Activated T-helper 9 cell treated with anti-CD3 and anti-CD28 coated beads, Interleukin-2, amount 50 U/mL, for 16 hours (primary cell): ENCODE measurements around the gene RRBP1.

Experiments used
- DNase-seq: peaks from one replicate; pipeline ENCODE4 v3.0.0-alpha.2; 2020; ENCODE audit warnings: low read depth

The RRBP1 gene

DNA sequence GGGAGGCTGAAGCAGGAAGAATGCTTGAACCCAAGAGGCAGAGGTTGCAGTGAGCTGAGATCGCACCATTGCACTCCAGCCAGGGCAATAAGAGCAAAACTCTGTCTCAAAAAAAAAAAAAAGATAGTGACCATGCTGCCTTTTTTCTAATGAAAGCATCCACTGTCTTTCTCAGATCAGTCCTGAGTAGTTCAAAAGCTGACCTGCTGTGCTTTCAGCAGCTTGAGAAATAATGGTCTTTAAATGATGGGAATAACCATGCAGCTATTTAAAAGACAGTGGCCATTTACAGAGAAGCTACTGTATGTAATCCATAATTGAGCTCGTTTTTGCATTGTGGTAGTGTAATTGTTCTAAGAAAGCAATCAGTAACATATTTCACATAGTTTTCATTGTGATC lies 76.0 kb downstream of the RRBP1 start:
- DNase-seq = no peak

DNA sequence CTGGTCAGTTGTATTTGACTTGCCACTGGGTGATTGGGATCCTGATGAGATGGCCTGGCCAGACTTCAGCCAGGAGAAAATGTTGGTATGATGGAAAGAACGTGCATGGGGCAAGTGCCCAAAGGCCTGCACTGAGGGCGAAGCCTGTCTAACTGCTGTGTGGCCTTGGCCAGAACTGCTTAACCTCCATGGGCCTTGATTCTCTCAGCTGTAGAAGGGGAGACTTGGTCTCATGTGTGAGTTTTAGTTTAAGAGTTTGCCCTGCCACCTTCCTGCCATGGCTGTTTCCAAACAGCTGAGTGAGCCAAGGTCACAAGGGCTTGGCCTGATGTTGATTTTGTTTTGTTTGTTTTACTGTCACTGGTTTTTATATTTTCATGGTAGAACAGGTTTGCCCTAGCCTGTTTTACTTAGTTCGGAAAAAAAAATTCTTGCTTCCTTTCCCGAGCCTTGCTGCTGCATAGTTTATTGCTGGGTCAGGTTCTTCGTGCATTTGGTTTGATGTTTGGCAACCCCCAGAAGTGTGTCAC lies 76.8 kb downstream of the RRBP1 start:
- DNase-seq = no peak

DNA sequence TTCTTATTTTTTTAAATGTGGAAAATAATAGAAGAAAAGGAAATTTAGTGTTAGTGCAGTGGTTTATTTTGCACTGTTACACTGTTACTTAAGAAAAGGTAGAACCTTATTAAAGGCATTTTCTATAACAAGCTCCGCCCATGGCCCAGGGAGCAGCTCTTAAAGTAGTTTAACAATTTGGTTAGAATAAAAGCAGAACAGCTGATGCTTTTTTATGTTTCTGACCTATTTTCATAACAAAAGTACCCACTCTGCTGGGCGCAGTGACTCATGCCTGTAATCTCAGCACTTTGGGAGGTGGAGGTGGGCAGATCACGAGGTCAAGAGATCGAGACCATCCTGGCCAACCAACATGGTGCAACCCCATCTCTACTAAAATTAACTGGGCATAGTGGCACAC lies 79.5 kb downstream of the RRBP1 start:
- no peak for DNase-seq

DNA sequence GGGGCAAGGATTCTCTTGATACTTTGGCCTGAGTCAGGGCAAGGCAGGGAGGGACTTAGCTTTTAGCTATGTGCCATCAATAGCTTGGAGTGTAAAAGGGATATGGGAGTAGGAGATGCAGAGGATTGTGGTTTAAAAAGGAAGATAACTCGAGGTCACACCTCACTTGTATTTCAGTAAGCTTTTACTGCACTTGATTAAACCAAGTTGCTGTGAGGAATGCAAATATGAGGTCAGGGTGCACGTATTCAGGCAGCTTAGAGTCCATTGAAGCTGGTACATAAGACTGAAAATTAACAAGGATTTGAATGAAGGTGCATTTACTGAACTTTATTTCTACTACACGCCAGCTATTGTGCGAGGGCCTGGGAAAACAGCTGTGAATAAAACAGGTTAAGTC lies 80.1 kb downstream of the RRBP1 start:
- no peak for DNase-seq

DNA sequence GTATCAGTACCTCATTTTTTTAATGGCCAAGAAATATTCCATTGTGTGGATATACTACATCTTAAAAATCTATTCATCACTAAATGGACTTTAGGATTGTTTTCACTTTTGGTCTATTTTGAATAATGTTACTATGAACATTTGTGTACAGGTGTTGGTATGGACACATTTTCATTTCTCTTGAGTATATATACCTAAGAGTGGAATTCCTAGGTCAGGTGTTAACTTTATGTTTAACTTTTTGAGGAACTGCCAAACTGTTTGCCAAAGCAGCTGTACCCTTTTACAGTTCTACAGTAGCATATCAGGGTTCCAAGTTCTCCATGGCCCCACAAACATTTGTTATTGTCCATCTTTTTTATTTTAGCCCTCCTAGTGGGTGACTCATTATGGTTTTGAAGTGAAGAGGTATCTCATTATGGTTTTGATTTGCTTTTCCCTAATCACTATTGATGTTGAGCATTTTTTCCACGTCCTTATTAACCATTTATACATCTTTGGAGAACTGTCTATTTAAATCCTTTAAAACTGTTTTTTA lies 84.0 kb downstream of the RRBP1 start:
- DNase-seq = no peak

DNA sequence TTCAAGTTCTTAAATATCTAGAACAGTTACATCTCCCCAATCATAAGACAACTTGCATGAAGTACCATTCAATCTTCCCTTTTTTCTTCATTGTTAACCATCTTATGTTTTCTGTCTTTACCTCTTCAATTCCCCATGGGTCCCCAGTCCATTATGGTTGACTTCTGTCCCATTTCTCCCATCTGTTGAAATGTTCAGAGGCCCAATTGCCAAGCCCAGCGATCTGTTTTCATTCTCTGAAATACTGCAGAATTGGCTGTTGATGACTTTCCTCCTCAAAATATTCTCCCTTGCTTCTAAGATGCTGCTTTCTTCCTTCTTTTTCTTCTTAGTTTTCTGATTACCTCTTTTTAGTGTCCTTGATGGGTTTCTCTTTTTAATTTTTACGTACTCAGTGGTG lies 86.2 kb downstream of the RRBP1 start:
- DNase-seq = no peak

DNA sequence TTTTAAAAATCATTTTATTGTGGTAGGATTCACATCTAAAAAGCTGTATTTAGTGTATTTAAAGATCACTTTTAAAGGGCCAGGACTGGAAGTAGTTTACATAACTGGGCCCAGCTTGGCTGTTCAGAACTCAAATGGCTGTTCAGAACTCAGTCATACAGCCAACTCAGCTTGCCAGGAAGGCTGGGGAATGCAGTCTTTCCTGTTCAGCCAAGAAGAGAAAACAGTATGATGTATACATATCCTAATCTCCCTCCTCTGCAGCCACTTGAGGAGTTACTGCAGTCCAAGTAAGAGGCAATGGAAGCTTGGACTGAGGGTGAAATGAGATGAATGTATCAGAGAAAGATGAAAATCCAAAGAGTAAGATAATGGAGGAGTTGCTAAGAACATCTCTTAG lies 87.6 kb downstream of the RRBP1 start:
- DNase-seq = no peak

DNA sequence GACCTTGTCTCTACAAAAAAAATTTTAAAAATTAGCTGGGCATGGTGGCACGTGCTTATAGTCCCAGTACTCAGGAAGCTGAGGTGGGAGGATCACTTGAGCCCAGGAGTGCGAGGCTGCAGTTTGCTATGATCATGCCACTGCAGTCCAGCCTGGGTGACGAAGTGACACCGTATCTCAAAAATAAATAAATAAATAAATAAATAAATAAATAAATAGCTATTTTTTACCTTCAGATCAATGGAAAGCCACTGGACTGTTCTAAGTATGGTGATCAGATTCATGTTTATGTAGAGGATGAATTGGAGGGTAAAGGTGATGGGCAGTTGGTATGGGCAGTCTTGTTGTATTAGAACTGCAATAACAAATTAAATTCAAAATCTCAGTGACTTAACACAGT lies 88.1 kb downstream of the RRBP1 start:
- no peak for DNase-seq

DNA sequence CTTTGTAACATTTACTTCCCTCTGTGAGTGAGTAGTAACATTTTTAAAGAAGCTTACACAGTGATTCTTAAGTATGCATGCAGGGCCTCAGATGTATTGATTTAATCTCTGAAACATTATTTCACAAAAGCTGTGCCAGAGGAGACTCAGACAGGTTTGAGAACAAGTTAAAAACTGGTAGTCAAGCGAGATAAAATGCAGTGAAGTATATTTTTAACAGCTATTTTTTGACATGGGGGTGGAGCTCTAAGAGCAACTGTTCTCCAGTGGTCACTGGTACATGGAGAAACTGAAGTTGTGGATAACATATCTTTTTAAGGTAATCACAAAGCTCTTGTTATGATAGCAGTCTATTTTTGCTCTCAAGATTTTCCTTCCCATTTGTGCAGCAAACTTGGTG lies 91.8 kb downstream of the RRBP1 start:
- DNase-seq = no peak

DNA sequence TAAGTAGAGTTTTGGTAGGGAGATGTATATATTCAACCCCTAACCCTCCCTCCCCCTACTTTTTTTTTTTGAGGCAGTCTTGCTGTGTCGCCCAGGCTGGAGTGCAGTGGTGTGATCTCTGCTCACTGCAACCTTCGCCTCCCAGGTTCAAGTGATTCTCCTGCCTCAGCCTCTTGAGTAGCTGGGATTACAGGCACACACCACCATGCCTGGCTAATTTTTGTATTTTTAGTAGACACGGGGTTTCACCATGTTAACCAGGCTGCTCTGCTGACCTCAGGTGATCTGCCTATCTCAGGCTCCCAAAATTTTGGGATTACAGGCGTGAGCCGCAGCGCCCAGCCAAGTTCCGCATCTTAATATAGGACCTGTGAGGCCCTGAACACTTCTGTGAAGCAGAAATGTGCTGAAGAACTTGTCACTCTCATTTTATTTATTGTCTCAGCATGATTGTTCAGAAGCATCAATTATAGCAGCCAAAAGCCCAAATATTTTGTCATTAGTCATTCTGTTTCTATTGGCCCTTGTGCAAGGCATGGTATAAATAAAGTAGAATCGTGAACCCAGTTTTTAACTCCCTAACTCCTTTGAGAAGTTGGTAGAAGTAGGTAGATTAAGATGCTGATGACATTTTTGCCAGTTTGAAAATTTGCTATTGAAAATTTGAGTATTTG lies 92.7 kb downstream of the RRBP1 start:
- DNase-seq = no peak

DNA sequence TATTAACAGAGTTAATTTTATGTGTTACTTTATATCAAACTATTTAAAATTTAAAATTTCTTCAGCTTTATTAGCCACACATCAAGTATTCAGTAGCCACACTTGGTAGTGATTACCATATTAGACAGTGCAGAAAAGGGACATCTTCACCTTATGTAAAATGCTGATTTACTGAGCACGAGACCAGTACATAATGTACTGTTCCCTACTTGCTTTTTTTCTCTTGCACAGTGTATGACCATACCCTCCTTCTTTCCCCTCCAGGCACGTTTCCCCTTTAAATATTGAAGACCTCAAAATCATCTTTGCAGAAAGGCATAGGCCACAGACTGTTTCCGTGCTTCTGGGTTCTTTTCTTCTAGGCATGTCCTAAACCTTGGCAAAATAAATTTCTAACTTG lies 94.2 kb downstream of the RRBP1 start:
- DNase-seq = no peak

DNA sequence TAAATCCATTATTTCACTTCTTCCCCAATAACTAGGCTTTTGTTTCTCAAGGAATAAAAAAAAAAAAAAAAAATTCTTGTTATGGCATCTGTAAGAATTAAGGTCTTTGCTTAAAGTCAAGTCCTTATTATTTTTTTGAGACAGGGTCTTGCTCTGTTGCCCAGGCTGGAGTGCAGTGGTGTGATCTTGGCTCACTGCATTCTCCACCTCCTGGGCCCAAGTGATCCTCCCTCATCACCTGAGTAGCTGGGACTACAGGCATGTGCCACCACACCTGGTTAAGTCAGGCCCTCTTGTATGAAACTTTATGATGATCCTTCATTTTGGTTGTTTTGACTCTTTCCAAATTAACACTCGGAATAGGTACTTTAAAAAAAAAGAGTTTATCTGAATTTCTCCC lies 94.9 kb downstream of the RRBP1 start:
- no peak for DNase-seq

DNA sequence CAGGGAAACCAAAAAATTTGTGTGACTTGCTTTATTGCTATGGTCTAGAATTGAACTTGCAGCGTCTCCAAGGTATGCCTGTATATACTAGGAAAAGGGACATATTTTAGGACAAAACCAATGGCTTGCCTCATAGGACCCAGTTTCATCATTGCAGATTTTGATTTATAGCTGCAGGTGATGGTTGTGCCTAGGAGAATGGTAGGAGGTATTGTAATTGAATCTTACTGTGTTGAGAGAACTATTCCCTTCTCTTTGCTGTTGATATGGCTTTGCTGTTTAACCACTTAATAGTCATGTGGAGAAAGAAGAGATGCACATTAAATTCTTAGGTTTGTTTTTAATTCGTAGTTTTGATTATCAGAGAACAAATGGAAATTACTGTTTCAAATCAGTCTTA lies 95.8 kb downstream of the RRBP1 start:
- no peak for DNase-seq

DNA sequence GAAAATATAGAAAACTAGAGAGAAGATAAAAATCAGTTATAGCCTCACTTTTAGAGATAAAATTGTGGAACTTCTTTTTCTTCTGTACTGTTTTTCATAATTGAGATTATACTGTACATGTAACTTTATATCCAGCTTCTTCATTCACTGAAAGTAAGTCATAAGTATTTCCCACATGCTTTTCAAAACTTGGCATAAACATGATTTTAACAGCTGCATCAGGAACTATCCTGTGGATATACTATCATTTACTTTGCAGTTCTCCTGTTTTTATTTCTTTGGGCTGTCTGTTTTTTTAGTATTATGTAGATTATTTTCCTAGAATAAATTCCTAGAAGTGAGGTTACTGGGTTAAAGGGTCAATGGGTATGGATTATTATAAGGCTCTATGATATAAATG lies 97.4 kb downstream of the RRBP1 start:
- no peak for DNase-seq

DNA sequence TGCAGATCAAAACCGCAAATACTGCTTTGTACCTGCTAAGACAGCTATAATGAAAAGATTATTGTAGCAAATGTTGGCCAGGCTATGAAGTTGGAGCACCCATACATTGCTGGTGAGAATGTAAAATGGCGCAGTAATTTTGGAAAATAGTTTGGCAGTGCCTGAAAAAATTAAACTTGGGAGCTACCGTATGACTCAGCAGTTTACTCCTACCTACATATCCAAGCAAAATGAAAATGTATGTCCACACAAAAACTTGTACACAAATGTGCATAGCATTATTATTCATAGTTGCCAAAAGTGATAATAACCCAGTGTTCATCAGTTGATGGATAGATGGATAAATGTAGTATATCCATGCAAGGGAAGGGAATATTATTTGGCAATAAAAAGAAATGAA lies 98.9 kb downstream of the RRBP1 start:
- no peak for DNase-seq

DNA sequence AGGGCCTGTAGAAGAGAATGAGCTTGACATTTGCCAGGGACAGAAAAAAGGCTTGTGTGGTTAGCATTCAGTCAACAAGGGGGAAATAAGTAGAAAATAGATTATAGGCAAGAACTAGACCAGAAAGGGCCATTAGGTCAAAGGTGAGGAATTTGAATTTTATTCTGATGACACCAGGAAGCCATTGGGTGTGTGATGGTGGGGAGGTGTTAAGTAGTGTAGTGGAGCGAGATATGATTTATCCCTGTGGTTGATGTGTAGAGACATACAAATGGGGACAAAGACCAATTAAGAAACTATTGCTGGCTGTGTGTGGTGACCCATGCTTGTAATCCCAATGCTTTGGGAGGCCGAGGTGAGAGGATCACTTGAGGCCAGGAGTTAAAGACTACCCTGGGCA lies 101.1 kb downstream of the RRBP1 start:
- no peak for DNase-seq

DNA sequence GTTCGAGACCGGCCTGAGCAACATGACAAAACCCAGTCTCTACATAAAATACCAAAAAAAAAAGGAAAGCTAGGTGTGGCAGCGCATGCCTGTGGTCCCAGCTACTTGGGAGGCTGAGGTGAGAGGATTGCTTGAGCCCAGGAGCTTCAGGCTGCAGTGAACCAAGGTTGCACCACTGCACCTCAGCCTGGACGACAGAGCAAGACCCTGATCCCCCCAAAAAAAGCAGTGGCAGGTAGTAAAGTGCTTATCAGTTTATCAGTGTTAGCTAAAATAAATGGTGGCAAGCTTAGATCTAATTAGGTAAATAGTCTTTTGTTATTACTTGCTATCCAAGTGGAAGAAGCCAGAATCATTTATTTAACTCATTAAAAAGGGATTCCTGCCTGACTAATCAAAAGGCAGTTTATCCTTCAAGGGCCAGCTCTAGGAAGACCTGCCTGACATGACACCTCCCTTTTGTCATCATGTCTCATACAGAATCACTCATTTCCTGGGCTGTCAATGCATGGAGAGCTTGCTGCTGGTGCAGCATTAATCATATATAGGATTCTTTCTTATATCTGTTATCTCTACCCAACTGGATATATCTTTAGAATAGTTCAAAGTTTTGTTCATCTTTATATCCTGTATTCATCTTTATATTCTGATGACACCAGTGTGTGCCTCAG lies 102.5 kb downstream of the RRBP1 start:
- DNase-seq = no peak

DNA sequence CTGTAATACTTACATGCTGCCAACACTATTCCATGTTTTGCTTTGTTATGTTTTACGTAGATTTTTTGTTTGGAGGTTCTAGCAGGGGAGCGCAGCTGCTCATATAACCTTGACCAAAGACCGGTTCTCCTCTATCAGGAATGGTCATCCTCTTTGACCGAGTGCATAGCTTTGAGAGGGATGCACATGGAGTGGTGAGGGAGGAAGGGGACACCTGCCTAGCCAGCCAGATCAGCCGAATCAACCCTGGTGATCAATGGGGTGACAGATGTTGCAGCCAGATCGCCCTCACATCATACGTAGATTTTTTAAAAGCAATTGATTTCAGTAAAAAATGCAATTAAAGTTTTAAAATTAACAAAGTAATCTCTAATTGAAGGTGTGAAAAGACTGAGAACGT lies 105.8 kb downstream of the RRBP1 start:
- DNase-seq = no peak

DNA sequence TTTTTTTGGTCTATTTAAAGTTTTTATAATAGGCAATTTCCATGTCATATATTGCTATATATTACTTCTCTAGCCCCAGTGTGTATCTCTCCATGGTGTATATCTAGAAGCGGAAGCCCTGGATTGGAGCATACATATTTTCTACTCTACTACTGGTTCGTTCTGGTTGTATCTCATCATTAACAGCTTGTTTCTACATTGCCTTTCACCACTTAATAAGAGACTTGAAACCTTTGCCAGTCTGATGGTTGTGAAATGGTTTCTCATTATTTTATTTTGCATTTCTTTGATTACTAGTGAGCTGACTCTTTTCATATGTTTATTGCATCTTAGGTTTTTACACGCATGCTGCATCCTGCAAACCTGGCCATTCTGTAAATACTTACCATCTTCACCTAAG lies 108.6 kb downstream of the RRBP1 start:
- DNase-seq = no peak

DNA sequence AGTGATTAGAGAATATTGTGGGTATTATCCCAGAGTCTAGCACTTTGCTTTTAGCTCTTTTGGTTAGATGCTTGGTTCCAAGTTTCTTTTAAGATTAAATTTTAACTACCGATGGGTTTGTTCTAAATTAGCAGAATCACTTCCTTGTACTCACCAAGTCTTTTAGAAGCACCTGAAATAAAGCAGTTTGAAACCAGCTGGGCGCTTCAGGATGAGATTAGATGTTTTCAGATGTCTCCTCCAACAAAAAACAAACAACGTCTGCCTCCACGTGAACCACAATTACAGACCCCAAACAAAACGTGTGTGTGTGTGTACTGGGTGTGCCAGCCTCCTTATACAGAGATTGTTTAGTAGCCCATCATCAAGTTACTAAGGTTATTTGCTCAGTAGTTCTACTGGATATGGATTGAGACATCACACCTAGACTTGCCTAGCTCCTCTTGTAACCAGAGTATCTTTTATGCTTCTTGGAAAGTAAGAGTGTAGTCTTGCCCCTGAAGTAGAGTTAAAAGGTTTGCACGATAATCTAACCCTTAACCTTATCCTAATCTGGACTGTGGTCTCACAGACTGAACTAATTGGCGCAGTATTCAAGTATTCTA lies 109.9 kb downstream of the RRBP1 start:
- DNase-seq = no peak

DNA sequence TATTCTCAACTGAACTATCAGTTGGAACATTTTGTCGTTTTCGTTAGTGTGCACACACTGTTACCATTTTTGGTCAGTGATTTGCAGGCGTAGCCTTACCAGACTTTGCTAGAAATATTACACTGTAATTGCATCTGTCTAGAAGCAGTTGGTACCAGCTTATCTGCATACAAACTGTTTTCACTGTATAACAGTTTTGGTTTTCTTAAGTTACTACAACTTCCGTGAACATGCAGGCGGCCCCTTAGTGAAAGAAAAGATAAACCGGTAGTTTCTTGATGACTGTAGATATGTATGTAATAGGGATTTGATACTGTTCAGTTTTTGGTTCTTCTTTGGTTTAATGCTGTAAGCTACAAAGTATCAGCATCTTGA lies 110.9 kb downstream of the RRBP1 start:
- no peak for DNase-seq

DNA sequence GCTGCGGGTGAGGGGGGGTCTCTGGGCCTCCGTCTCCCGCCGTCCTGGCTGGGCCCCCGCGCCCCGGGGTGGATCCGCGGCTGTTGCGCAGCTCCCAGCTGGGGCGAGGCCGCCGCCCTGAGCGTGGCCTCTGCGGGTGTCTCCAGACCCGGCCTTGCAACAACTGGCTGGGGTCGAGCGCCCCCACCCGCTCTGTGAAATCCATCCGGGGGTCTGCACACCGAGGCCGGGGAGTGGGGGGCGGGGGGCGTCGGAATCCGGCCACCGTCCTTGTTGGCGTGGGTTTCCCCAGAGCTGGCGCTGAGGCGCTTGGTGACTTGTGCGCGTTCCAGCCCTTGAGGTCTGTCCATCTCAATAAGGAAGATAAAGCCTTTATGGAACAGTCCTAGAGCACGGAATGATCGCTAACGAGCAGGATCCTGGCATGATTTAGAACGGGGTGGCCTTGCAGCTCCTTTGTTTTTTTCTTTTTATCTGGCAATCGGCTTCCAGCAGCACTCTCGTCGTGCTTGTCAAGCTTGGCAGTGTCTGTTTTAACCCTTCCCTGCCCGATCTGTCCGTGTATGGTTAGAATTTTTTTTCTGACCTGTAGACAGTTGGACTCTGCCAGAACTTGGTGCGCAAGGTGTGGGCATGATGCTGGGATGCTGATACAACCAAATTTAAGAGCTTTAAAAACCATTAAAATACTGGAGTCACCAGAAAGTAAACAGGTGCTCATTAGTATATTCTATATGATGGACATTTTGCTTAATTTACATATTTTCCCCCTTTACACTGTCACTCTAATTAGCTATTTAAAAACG lies 111.5 kb downstream of the RRBP1 start:
- peak; percentile 9 for DNase-seq
